Uterus (tissue), 4 donors: ENCODE data around the gene ABCA2. TPM values are rescaled to one million over a fixed set of nuclear protein-coding genes. Genes with fewer than 3 reads are reported as not detected.

Source experiments
- DNase-seq, 2 donors: peaks; one replicate each; pipeline ENCODE4 v3.0.0-alpha.2; 2019 to 2020
- H3K27ac ChIP-seq, 2 donors: fragments of 200-600 bp; sonication (generic); 1 replicate in 1 of 2; 2 replicates in 1 of 2; pipeline ENCODE4 v1.5.1; 2016 to 2018
- H3K27me3 ChIP-seq, 2 donors: fragments of 200-600 bp; sonication (generic); one replicate each; pipeline ENCODE4 v1.5.1; 2018 to 2019; ENCODE audit warnings: control low read depth in 1 of 2
- H3K36me3 ChIP-seq, 2 donors: fragments of 200-600 bp; sonication (generic); one replicate each; pipeline ENCODE4 v1.5.1; 2019; ENCODE audit warnings: control low read depth in 1 of 2
- H3K4me1 ChIP-seq, 2 donors: fragments of 200-600 bp; sonication (generic); one replicate each; pipeline ENCODE4 v1.5.1; 2018 to 2019; ENCODE audit warnings: control low read depth in 1 of 2
- H3K4me3 ChIP-seq, 2 donors: fragments of 200-600 bp; sonication (generic); 1 replicate in 1 of 2; 2 replicates in 1 of 2; pipeline ENCODE4 v1.5.1; 2018 to 2019; ENCODE audit warnings: mild to moderate bottlenecking in 1 of 2
- H3K9me3 ChIP-seq, 2 donors: fragments of 200-600 bp; sonication (generic); one replicate each; pipeline ENCODE4 v1.5.1; 2019; ENCODE audit warnings: control low read depth in 1 of 2
- POLR2A ChIP-seq, 2 donors: fragments of 450-650 bp; IDR thresholded peaks; one replicate each; pipeline ENCODE4 v1.6.1; 2016; ENCODE audit warnings: antibody characterized with exemption in 2 of 2, mild to moderate bottlenecking in 1 of 2, moderate library complexity in 1 of 2
- intact Hi-C: fragments of 100-400 bp; cut with DNase I; formaldehyde crosslinking; loops from one replicate; pipeline ENCODE4 v1.15.1; 2023; ENCODE audit warnings: low total_unique reads
- total RNA-seq, 4 donors: library from RNA; depleted of rRNA in 3 of 4; stranded (reverse); fragments of >200 nt in 3 of 4; gene quantifications; one replicate each; pipeline versions ENCODE4 v1.1.0 to v1.2.4, GENCODE V29; 2014 to 2023
- TF ChIP-seq, protein P1 (sequence below), 4 experiments: fragments of 200-600 bp in 2 of 4; fragments of 450-650 bp in 2 of 4; sonication (generic) in 2 of 4; IDR thresholded peaks; one replicate each; pipeline ENCODE4 v1.5.1; 2016 to 2019; ENCODE audit warnings: antibody characterized with exemption in 4 of 4, mild to moderate bottlenecking in 2 of 4, moderate library complexity in 1 of 4
- donor health status: DM: yes; HTN: yes; CAD: no.

Gene ABCA2
- total RNA-seq, 4 donors from 2014 or later: 24.8 to 36.9 (median 26.1) TPM

DNA sequence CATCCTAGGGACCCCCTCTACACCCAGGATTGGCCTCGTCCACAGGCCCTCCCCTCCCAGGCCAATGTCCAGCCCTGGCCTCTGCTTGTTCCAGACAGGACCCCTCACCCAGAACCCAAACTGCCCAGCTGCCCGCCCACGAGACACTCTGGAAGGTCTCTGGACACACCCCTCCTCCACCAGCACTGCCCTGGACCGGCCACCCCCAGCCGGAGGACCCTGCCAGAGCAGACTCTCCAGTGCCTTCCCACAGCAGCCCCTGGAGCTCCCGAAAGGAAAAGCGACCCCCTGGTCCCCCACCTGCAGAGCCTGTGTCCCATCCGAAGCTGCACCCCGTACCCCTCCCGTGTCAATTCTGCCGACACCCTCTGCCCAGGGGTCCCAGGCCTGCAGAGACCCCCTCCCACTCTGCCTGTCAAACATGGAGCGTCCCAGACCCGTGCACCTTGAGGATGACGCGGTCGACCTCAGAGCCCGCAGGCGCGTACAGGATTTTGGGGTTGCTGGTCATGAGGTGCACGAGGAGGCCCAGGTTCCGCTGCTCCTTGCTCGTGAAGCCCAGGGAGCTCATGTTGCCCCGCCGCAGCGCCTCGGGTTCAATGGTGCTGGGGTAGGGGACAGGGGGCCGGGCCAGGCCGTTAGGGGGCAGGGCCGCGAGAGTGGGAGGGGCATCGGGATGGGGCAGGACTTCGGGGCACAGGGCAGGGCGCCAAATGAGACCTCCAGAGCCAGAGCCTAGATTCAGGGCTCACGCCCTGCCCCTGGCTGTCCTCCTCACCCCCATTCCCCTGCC is 8.0 kb downstream of the ABCA2 start:
- DNase-seq: no peak
- intact Hi-C loops: no loop called here
- Histone ChIP-seq H3K4me1 (no peaks in the 10 kb centered on the region), H3K27ac (no peak overlapping the region), H3K27me3 (no peaks in the 10 kb centered on the region), H3K9me3 (no peaks in the 10 kb centered on the region), H3K36me3 (no peaks in the 10 kb centered on the region), H3K4me3 (no peak overlapping the region)
- no peak for TF ChIP-seq POLR2A (IDR thresholded peaks at IDR 0.05)
- TF ChIP-seq, protein P1, sequence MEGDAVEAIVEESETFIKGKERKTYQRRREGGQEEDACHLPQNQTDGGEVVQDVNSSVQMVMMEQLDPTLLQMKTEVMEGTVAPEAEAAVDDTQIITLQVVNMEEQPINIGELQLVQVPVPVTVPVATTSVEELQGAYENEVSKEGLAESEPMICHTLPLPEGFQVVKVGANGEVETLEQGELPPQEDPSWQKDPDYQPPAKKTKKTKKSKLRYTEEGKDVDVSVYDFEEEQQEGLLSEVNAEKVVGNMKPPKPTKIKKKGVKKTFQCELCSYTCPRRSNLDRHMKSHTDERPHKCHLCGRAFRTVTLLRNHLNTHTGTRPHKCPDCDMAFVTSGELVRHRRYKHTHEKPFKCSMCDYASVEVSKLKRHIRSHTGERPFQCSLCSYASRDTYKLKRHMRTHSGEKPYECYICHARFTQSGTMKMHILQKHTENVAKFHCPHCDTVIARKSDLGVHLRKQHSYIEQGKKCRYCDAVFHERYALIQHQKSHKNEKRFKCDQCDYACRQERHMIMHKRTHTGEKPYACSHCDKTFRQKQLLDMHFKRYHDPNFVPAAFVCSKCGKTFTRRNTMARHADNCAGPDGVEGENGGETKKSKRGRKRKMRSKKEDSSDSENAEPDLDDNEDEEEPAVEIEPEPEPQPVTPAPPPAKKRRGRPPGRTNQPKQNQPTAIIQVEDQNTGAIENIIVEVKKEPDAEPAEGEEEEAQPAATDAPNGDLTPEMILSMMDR (IDR thresholded peaks at IDR 0.05): no peak

DNA sequence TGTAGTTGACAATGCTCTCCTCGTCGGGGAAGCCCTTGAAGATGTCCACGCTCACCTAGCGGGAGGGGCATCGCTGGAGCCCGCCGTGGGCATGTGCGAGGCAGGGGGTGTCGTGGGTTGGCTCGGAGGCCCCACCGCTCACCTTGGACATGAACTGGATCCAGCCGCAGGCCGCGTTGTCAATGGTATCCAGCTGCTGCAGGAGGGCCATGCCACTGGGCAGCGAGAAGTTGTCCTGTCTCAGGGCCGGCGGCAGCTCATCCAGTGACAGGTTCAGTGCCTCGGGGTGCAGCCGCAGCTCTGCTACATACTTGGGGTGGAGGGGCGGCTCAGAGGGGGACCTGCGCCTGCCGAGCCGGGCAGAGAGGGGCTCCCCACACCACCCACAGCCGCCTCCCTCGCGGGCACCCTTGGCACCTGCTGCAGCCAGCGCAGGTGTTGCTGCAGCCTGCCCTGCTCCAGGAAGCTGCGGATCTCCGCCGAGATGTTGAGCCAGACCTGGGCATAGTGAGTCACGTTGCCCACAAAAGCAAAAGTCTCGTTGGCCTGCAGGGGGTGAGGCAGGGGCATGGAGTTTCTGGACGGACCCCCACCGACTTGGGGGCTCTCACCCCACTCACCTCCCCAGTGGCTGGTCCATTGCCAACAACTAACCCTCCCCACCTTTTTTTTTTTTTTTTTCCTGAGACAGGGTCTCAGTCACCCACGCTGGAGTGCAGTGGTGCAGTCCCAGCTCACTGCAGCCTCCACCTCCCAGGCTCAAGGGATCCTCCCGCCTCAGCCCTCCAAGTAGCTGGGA is 9.1 kb downstream of the ABCA2 start:
- H3K36me3 ChIP-seq: no peaks in the 10 kb centered on the region

DNA sequence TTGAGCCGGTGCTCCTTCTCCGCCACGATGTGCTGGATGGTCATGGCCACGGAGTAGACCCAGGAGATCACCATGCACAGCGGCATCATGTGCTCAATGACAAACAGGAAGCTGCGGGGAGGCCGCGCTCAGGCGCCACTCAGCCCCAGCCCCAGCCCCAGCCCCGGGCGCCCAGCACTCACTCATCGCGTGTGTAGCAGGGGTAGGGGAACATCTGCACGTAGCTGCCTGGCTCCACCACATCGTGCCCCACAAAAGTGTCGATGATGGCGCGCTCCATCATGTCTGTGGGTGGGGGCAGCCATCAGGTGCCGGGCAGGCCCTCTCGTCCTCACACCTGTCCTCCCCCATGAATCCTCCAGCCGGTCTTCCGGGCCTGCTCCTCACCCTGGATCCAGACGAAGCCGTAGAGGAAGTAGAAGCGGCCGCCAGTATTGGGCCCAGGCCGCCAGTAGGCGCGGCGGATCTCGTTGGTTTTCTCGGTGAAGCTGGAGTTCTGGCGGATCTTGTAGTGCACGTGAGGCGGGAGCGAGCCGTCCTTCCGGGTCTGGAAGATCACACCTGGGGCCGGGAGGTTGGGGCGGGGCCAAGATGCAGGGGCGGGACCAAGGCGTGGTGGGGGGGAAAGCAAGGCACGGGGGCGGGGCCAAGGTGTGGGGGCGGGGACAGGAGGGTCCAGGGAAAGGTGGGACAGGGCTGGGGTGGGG is 10.1 kb downstream of the ABCA2 start:
- TF ChIP-seq POLR2A (IDR thresholded peaks at IDR 0.05): no peak
- TF ChIP-seq, protein P1 (IDR thresholded peaks at IDR 0.05): no peak
- H3K27me3 ChIP-seq: no peaks in the 10 kb centered on the region
- intact Hi-C loops: no loop called here
- no peak overlapping the region for H3K4me3 ChIP-seq
- no peaks in the 10 kb centered on the region for H3K36me3 ChIP-seq
- no peak for DNase-seq
- H3K4me1 ChIP-seq: no peaks in the 10 kb centered on the region
- H3K27ac ChIP-seq: no peak overlapping the region
- no peaks in the 10 kb centered on the region for H3K9me3 ChIP-seq

More for the DNA sequence above, 9.1 kb downstream of the ABCA2 start:
- Histone ChIP-seq H3K9me3 (no peaks in the 10 kb centered on the region), H3K27me3 (no peaks in the 10 kb centered on the region), H3K4me1 (no peaks in the 10 kb centered on the region), H3K4me3 (no peak overlapping the region), H3K27ac (no peak overlapping the region)
- no peak for TF ChIP-seq POLR2A (IDR thresholded peaks at IDR 0.05)
- TF ChIP-seq, protein P1 (IDR thresholded peaks at IDR 0.05): no peak
- DNase-seq: no peak
- intact Hi-C loops: no loop called here

DNA sequence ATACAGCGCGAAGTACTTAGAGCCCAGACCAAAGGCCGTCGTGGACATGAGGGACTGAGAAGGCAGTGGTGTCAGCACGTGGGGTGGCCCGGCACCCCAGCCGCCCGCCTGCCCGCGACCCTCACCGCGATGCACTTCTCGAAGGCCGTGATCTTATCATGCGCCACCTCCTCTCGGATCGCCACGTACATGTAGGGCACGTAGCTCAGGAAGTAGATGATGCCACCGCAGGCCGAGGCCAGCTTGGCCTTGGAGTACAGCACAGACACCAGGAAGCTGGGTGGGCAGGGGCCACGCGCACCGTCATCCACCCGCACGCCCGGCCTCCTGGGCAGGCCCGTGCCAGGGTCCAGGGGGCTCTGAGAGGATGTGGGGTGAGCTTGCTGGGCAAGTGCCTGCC is 11.0 kb downstream of the ABCA2 start:
- no peaks in the 10 kb centered on the region for H3K9me3 ChIP-seq
- no peak for DNase-seq
- H3K4me1 ChIP-seq: no peaks in the 10 kb centered on the region
- no peak overlapping the region for H3K27ac ChIP-seq
- intact Hi-C loops: no loop called here
- H3K36me3 ChIP-seq: no peaks in the 10 kb centered on the region
- H3K27me3 ChIP-seq: no peaks in the 10 kb centered on the region
- TF ChIP-seq POLR2A (IDR thresholded peaks at IDR 0.05): no peak
- TF ChIP-seq, protein P1 (IDR thresholded peaks at IDR 0.05): no peak
- H3K4me3 ChIP-seq: no peak overlapping the region
